ENCODE measurements around the gene TERC.

DNA sequence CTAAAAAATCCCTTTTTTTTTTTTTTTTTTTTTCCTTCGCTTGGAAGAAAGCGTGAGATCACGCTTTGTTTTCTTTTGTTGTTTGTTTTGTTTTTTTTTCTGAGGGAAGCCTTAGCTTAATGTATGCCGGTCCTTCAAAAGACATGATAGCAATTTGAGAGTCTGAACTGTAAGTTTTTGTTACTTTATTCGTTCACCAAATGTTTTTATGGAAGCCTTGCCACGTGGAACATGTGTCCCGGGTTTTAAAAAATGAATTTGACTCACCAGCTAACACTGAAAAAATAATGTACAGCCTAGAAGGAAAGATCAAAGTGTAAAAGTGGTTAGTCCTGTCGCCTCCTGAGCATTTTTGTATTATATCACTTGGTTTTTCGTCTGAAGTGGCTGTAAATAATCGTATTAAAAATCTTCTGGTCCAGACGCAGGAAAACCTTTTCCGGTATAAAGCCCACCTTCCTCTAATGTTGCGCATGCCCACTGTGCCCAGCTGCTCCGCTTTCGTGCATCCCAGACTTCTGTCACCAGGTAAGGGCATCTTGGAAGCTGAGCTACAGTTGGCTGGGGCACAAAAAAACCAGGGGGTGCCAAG is 7.5 kb upstream of the TERC start:
- TF ChIP-seq, protein P1, sequence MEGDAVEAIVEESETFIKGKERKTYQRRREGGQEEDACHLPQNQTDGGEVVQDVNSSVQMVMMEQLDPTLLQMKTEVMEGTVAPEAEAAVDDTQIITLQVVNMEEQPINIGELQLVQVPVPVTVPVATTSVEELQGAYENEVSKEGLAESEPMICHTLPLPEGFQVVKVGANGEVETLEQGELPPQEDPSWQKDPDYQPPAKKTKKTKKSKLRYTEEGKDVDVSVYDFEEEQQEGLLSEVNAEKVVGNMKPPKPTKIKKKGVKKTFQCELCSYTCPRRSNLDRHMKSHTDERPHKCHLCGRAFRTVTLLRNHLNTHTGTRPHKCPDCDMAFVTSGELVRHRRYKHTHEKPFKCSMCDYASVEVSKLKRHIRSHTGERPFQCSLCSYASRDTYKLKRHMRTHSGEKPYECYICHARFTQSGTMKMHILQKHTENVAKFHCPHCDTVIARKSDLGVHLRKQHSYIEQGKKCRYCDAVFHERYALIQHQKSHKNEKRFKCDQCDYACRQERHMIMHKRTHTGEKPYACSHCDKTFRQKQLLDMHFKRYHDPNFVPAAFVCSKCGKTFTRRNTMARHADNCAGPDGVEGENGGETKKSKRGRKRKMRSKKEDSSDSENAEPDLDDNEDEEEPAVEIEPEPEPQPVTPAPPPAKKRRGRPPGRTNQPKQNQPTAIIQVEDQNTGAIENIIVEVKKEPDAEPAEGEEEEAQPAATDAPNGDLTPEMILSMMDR (IDR thresholded peaks at IDR 0.05): no peak
- TF ChIP-seq POLR2A (IDR thresholded peaks at IDR 0.05): no peak

Measured in ovary (tissue), 3 donors.